B cell (primary cell): ENCODE results near the gene CSNK1G1. TPM values are rescaled to one million over a fixed set of nuclear protein-coding genes. Genes with fewer than 3 reads are reported as not detected.
A peak's percentile ranks its signal among the peaks of the same experiment; 100 is the strongest.

Experiments used
- ATAC-seq: fragments of 200-7000 bp; cut with Tn5 transposase; one replicate; pipeline ENCODE4 v1.10.0; 2021; ENCODE audit warnings: low read depth, mild to moderate bottlenecking, moderate number of reproducible peaks, moderate library complexity
- CTCF ChIA-PET: fragments of 350-600 bp; sonication (Branson Sonifier 250); formaldehyde crosslinking; loops from one replicate; lab custom pipeline; 2021; ENCODE audit warnings: antibody characterized with exemption, inconsistent platforms; lab: Charles Lee
- POLR2A ChIA-PET: fragments of 350-600 bp; sonication (Branson Sonifier 250); formaldehyde crosslinking; loops from one replicate; lab custom pipeline; 2021; ENCODE audit warnings: antibody characterized with exemption; lab: Charles Lee
- DNase-seq: peaks from one replicate; pipeline ENCODE4 v3.0.0; 2013
- H2AFZ ChIP-seq: 2 replicates; pipeline ENCODE4 v1.6.1; 2012; ENCODE audit warnings: mild to moderate bottlenecking, low read depth, low read length; ENCODE audit not compliant: insufficient read depth, poor library complexity, severe bottlenecking
- H3K27ac ChIP-seq, 2 donors: 1 replicate in 1 of 2; 2 replicates in 1 of 2; pipeline ENCODE4 v1.5.1; 2012 to 2013; ENCODE audit warnings: low read length in 2 of 2, mild to moderate bottlenecking in 2 of 2, moderate library complexity in 1 of 2
- H3K27me3 ChIP-seq, 4 experiments: fragments of 200-600 bp in 1 of 4; sonication (generic) in 1 of 4; replicated peaks in 1 of 4; 1 replicate in 2 of 4; 2 replicates in 2 of 4; pipeline versions ENCODE4 v1.6.1 to v1.7.0; 2013 to 2016; ENCODE audit warnings: low read length in 3 of 4, mild to moderate bottlenecking in 2 of 4, mixed read lengths in 1 of 4, moderate library complexity in 1 of 4; ENCODE audit not compliant: insufficient read depth in 4 of 4, control insufficient read depth in 3 of 4; ENCODE audit errors: control extremely low read depth in 1 of 4
- H3K36me3 ChIP-seq, 2 experiments: replicated peaks in 1 of 2; 1 replicate in 1 of 2; 2 replicates in 1 of 2; pipeline versions ENCODE4 v1.6.1 to v1.7.1; 2013; ENCODE audit warnings: low read length in 1 of 2; ENCODE audit not compliant: insufficient read depth in 2 of 2, control insufficient read depth in 1 of 2; ENCODE audit errors: control extremely low read depth in 1 of 2, extremely low read depth in 1 of 2
- H3K4me1 ChIP-seq, 2 donors: fragments of 200-600 bp in 1 of 2; sonication (generic) in 1 of 2; 1 replicate in 1 of 2; 2 replicates in 1 of 2; pipeline versions ENCODE4 v1.5.1 to v1.6.1; 2013 to 2017; ENCODE audit warnings: low read length in 2 of 2; ENCODE audit not compliant: control insufficient read depth in 2 of 2, insufficient read depth in 2 of 2
- H3K4me2 ChIP-seq: replicated peaks from 2 replicates; pipeline ENCODE3; 2012; ENCODE audit warnings: mild to moderate bottlenecking, low read depth, low read length; ENCODE audit not compliant: poor library complexity, severe bottlenecking
- H3K4me3 ChIP-seq, 5 experiments: fragments of 200-600 bp in 1 of 5; sonication (generic) in 1 of 5; 1 replicate in 3 of 5; 2 replicates in 2 of 5; pipeline versions ENCODE4 v1.5.1 to v1.7.0; 2011 to 2016; ENCODE audit warnings: low read length in 4 of 5, mild to moderate bottlenecking in 4 of 5, low read depth in 2 of 5, control low read depth in 1 of 5, moderate library complexity in 1 of 5; ENCODE audit not compliant: insufficient read depth in 1 of 5; ENCODE audit errors: control extremely low read depth in 1 of 5, extremely low read depth in 1 of 5
- H3K79me2 ChIP-seq: fragments of 200-600 bp; sonication (generic); one replicate; pipeline ENCODE4 v1.6.0; 2016; ENCODE audit warnings: low read length; ENCODE audit not compliant: control insufficient read depth, insufficient read depth
- H3K9ac ChIP-seq: fragments of 200-600 bp; sonication (generic); 2 replicates; pipeline ENCODE4 v1.6.1; 2017; ENCODE audit warnings: mild to moderate bottlenecking, low read length, moderate library complexity
- H3K9me3 ChIP-seq, 3 donors: one replicate each; pipeline versions ENCODE4 v1.6.1 to v1.7.1; 2013; ENCODE audit warnings: low read length in 2 of 3; ENCODE audit not compliant: control insufficient read depth in 2 of 3, insufficient read depth in 1 of 3; ENCODE audit errors: control extremely low read depth in 1 of 3
- H4K20me1 ChIP-seq: 2 replicates; pipeline ENCODE4 v1.6.0; 2012; ENCODE audit warnings: mild to moderate bottlenecking, low read length; ENCODE audit not compliant: insufficient read depth, control insufficient read depth, poor library complexity, severe bottlenecking
- H3K27ac Mint-ChIP-seq: one replicate; pipeline ENCODE4 v1.8.0; 2021; ENCODE audit warnings: mixed read lengths
- H3K27me3 Mint-ChIP-seq: one replicate; pipeline ENCODE4 v1.8.0; 2021; ENCODE audit warnings: mixed read lengths
- H3K4me1 Mint-ChIP-seq: one replicate; pipeline ENCODE4 v1.8.0; 2021; ENCODE audit warnings: mixed read lengths
- H3K4me3 Mint-ChIP-seq: one replicate; pipeline ENCODE4 v1.8.0; 2021; ENCODE audit warnings: mixed read lengths
- H3K9me3 Mint-ChIP-seq: one replicate; pipeline ENCODE4 v1.8.0; 2022; ENCODE audit warnings: mixed read lengths; ENCODE audit not compliant: insufficient read depth
- CTCF ChIP-seq: fragments of 200-600 bp; IDR thresholded peaks from one replicate; pipeline ENCODE4 v1.8.0; 2022; ENCODE audit warnings: antibody characterized with exemption, mild to moderate bottlenecking
- EZH2 ChIP-seq: IDR thresholded peaks from 2 replicates; pipeline ENCODE4 v1.6.1; 2012; ENCODE audit warnings: borderline replicate concordance, low read depth, mild to moderate bottlenecking, moderate library complexity, low read length; ENCODE audit not compliant: insufficient read depth, poor library complexity, severe bottlenecking
- WGBS: methylation state at CpG from one replicate; pipeline ENCODE4 v1.1.5; 2013; ENCODE audit warnings: missing lambda C conversion rate; ENCODE audit not compliant: insufficient coverage; 5-methylcytosine and 5-hydroxymethylcytosine counted together
- intact Hi-C: fragments of 100-400 bp; cut with micrococcal nuclease; formaldehyde crosslinking; loops from one replicate; pipeline ENCODE4 v1.10.0; 2022
- polyA plus RNA-seq: library from polyadenylated mRNA; depleted of rRNA; stranded (reverse); fragments of >200 nt; gene quantifications from 2 replicates; pipeline ENCODE4 v1.2.3, GENCODE V29; 2012
- total RNA-seq, 2 donors: library from RNA; stranded (reverse); fragments of 120-200 nt in 1 of 2; gene quantifications; 1 replicate in 1 of 2; 2 replicates in 1 of 2; pipeline versions ENCODE4 v1.2.3 to v1.2.4, GENCODE V29; 2013 to 2022

CSNK1G1 gene
- total and polyA plus RNA-seq, 2 donors (not counting 1 experiment from before 2014, with no cell fraction given) = 5.2 to 40.3 TPM

- peaks cover 7 to 33% of the 10 kb centered on the region in 2 experiments for H3K36me3 ChIP-seq
- ChIA-PET CTCF (interaction anchor here (1.0 to 4.7 kb wide), 8 partner anchors 11 to 107 kb away, joined by 3 to 62 read pairs (median 14); partner anchors contain the start of gene PPIB), POLR2A (interaction anchor here (1.1 to 3.9 kb wide), 5 partner anchors 11 to 107 kb away, joined by 4 to 55 read pairs (median 5); partner anchors contain the start of genes CIAO2A, PPIB and SNX1)
- peak within 1 kb of the TSS; percentile 91 for H3K9ac ChIP-seq
- Mint-ChIP-seq H3K27me3 (no peaks in the 10 kb centered on the region), H3K4me1 (peaks cover 61% of the 10 kb centered on the region), H3K9me3 (no peaks in the 10 kb centered on the region), H3K4me3 (peak within 1 kb of the TSS; percentile 90), H3K27ac (peak within 1 kb of the TSS; percentile 94)
- peaks cover 30 to 56% of the 10 kb centered on the region in 2 donors for H3K4me1 ChIP-seq
- H3K27ac ChIP-seq = peak within 1 kb of the TSS; percentile 79 to 83
- H2AFZ ChIP-seq = peak within 1 kb of the TSS; percentile 79
- WGBS = under 1% methylated on average over 82 of the region's 83 CpGs
- peak; percentile 71 for DNase-seq
- H3K4me2 ChIP-seq = peak within 1 kb of the TSS; percentile 87
- peaks cover 60% of the 10 kb centered on the region for H4K20me1 ChIP-seq
- intact Hi-C loops = loop anchor here (2.0 to 5.0 kb wide), 3 partner anchors 320 to 551 kb away; partner anchors contain the start of gene HERC1
- no peaks in the 10 kb centered on the region for H3K27me3 ChIP-seq
- TF ChIP-seq CTCF (no peak), EZH2 (no peak)
- no peaks in the 10 kb centered on the region for H3K9me3 ChIP-seq
- peaks cover 46% of the 10 kb centered on the region for H3K79me2 ChIP-seq
- H3K4me3 ChIP-seq = peak within 1 kb of the TSS; percentile 81 to 96 (median 94)
- peak; percentile 2 for ATAC-seq
Measured at GRCh38 chr15:64151727-64152506, 204.1 kb downstream of the CSNK1G1 start, which contains the start of gene SNX22. Gene SNX22 (plus strand): TSS chr15:64151731. CDS start chr15:64151776, 45 bp downstream.
